HG03442 (cell line): ENCODE results near the gene FNDC11.
"Not testable (repeated sequence)": the region's sequence is repeated elsewhere in the genome, so short reads cannot be mapped to it uniquely, and the experiment has no call there.

ENCODE experiments used
- ATAC-seq: cut with Tn5 transposase; IDR thresholded peaks from one replicate; pipeline ENCODE4 v1.9.1; 2021; ENCODE audit warnings: mild to moderate bottlenecking, moderate library complexity; ENCODE audit not compliant: unreplicated experiment

Gene FNDC11

GRCh38 chr20:63552481-63553249, 1.3 kb upstream of the FNDC11 start:
- ATAC-seq = peak; percentile 13

- ATAC-seq = peak; percentile 34
Observed at GRCh38 chr20:63553251-63553932, 567 bp upstream of the FNDC11 start.

- ATAC-seq = no peak
Observed at GRCh38 chr20:63554361-63555278, 661 bp downstream of the FNDC11 start.

DNA sequence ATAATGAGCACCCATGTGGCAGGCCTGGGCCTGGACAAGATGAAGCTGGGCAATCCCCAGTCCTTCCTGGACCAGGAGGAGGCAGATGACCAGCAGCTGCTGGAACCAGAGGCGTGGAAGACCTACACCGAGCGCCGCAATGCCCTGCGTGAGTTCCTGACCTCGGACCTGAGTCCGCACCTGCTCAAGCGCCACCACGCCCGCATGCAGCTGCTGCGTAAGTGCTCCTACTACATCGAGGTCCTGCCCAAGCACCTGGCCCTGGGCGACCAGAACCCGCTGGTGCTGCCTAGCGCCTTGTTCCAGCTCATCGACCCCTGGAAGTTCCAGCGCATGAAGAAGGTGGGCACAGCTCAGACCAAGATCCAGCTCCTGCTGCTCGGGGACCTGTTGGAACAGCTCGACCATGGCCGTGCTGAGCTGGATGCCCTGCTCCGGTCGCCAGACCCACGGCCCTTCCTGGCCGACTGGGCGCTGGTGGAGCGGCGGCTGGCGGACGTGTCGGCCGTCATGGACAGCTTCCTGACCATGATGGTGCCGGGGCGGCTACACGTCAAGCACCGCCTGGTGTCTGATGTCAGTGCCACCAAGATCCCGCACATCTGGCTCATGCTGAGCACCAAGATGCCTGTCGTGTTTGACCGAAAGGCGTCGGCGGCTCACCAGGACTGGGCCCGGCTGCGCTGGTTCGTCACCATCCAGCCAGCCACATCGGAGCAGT, 1.9 kb downstream of the FNDC11 start:
- ATAC-seq = no peak

DNA sequence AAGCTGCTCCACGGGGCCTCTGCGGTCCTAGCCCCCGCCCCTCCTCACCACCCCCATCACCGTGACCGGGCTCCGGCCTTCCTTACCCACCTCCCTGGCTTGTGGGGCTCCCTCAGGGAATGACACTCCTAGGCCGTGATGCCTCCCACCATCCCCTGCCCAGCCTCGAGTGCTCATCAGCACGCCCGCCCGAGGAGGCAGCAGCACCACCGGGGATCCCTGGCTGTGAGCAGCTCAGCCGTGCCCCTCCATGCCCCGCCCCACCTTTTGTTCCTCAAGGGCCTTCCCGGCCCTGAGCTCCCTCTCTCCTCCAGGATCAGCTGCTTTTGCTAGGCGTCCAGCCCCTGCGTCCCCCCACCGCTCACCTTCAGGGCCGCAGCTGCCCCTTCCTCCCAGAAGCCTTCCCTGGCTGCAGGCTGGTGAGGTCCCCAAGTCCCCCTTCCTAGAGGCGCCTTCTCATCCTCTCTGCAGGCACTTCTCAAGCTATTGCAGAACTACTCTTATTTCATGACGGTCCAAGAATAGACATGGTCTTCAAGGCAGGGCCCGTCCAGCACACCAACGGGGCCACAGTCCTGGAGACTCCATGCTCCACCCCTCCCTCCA, 3.0 kb downstream of the FNDC11 start:
- no peak for ATAC-seq

GRCh38 chr20:63557481-63557891, 3.5 kb downstream of the FNDC11 start:
- ATAC-seq = no peak

DNA sequence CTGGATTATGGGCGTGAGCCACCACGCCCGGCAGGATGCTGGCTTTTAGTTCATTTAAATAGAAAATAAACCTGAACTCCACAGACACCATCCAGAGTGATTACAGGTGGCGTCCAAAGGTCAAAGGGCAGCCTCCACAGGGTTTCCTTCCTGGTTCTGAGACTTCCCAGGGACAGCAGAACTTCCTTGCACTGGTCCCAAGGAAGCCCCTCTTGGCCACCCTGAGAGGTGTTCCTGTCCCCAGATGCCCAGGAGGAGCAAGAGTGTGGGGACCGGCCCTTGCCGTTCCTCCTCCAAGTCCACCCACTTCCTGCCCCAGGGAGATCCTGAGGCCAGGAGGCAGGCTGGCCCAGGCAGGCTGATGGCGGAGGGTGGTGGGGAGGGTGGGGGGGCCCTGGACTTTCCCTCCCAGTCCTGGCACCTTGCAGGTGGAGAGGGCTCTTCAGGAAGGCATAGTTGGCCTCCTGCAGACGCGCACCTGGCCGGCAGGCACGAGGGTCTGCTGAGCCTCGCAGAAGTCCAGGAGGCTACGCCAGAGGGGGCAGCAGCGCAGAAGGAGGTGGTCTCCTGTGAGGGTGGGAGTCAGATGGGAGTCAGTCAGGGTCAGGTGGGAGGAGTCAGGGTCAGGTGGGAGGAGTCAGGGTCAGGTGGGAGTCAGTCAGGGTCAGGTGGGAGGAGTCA, 5.0 kb downstream of the FNDC11 start:
- no peak for ATAC-seq

DNA sequence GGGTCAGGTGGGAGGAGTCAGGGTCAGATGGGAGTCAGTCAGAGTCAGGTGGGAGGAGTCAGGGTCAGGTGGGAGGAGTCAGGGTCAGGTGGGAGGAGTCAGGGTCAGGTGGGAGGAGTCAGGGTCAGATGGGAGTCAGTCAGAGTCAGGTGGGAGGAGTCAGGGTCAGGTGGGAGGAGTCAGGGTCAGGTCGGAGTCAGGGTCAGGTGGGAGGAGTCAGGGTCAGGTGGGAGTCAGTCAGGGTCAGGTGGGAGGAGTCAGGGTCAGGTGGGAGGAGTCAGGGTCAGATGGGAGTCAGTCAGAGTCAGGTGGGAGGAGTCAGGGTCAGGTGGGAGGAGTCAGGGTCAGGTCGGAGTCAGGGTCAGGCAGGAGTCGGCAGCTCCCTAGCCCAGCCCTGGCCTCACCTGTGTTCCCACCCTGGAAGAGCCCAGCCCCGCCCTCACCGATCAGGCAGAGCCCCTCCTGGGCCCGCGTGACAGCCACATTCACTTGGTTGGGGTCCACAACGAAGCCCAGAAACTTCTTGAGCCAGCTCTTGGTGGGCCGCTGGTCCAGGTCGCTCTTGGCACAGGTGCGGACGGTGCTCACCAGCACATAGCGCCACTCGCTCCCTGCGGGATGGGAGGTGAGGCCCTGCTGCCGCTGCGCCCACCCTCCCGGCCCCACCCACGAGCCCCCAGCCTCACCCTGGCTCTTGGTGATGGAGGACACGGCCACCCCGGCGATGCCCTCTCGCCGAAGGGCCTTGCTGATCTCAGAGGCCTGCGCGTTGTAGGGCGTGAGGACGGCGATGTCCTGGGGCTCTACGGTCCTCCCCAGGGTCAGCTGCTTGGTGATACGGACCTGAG, 5.8 kb downstream of the FNDC11 start:
- not testable (repeated sequence) for ATAC-seq

GRCh38 chr20:63560333-63560805, 6.4 kb downstream of the FNDC11 start:
- ATAC-seq = no peak

DNA sequence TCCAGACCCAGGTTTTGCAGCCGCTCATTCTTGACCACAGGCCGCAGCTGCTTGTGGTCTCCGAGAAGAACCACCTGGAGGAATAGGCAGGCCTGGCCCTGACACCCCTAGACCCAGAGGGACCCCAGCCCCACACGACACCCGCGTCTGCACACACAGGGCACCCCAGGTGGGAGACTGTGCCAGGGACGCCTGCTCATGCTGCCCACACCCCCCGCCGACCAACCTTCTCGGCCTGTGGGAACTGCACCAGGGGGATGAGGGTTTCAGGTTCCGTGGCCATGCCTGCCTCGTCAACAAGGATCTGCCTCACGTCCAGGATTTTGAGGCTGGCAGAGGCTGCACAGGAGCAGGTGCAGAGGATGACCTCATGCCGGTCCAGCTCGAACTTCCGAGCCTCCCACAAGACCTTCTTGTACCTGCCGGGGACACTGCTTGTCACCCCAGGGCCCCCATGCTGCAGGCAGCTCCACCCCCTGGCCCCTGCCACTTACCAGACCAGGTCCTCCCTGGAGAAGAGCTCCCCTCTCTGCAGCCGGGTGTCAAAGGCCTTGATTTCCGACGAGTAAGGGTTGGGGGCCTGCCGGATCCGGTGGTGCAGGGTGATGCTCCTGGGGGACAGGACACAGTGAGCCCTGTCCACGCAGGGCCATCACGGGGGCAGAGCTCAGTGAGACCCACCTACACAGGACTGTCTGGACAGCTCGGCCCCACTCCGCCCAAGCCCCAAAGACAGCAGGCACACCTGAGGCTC, 7.1 kb downstream of the FNDC11 start:
- no peak for ATAC-seq

DNA sequence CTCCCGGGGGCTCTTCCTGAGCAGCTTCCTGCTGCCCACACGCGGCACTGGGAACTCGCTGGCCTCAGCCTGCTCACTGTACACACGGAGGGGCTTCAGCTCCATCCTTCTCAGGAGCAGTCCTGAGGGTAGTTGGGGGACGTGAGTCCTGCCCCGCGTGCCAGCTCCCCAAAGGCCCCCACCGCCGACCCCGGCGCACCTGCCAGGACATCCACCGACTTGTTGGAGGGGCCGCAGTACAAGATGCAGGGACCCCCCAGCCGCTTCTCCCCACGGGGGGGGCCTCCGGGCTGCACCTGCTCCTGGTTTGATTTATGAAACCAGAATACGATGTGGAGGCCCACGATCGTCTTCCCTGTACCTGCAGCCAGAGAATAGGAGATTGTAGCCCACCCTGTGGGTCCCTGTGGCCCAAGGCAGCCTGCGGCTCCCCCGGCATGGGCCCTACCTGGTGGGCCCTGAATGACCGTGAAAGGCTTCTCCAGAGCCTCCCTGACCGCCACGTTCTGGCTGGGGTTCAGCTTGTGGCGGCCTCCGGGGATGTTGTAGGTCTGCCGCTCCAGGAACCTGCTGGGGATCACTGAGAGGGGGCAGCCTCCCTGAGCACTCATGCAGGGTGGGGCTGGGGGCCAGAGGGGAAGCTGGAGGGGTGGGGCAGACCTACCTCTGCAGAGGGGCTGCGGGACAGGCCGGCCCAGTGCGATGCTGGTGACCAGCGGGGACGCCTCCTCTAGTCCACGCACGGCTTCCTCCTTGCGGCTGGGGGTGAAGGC, 7.9 kb downstream of the FNDC11 start:
- ATAC-seq = no peak

- ATAC-seq = no peak
Observed at GRCh38 chr20:63562461-63563224, 8.7 kb downstream of the FNDC11 start.

- ATAC-seq = no peak
Observed at GRCh38 chr20:63563225-63563935, 9.4 kb downstream of the FNDC11 start.

GRCh38 chr20:63564036-63564810, 10.3 kb downstream of the FNDC11 start:
- ATAC-seq = no peak
